ENCODE results near the gene ZNF780B.
A peak's percentile ranks its signal among the peaks of the same experiment; 100 is the strongest.

The ZNF780B gene

DNA sequence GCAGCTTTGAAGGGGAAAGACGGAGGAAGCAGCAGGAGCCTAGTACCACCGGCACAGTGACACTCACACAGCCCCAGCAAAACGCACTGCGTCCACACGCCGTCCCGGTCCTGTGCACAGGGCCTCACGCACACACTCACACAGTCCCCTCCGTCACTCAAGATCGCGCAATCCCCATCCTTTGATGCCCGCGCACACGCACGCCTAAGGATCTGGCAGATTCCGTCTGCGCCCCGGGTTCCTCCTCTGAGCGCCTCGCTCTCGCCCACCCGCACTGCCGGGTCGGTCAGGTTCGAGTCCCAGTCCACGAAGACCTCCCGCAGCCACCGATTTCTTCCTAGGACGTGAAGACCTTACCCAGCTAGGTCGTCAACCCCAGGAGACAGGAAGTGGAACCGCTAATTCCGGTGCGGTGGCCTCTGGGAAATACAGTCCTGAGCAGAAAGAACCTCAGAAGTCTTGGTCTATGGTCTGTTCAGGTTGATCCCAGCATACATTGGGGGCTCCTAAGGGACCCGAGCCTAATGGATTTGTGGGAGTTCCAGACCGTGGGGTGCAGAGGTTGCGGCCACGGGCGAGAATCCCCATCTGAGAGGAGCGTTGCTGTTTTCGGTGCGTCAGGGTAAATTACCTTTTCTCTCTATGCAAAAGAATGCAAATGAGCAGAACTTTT is at the start of gene ZNF780B:
Gene ZNF780B, minus strand, starts transcription at position 400 of the 673 bp plus-strand sequence. CDS start 5,899 bp downstream, outside the sequence.
- peak; percentile 42 to 61 for DNase-seq (ENCODE audit: low read depth in 1 of 2, low spot score in 1 of 2)
- in situ Hi-C loops (cut with HindIII; ENCODE audit: low pct_unique_long_range_greater_than_20kb, low sequenced_read_pairs): no loop called here
- TF ChIP-seq JUND (IDR thresholded peaks at IDR 0.05; ENCODE audit: low read depth): no peak

DNA sequence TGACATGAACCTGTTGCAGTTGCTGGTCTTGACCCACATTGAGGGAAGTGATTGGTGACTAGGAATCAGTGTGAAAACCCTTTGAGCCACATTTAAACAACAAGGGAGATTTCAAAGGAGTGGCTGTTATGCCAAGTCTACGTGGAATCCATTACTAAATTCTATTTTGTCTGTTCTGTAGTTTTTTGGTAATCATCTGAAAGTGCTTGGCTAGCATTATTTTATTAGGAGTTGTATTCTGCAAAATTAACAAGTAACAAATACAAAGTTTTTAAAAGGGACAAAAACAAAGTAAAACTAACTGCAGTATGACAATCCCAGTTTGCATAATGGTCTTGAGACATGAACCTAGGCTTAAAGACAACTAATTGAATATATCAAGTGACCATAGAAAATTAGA is 48.7 kb upstream of the ZNF780B start:
- in situ Hi-C loops (cut with HindIII; ENCODE audit: low pct_unique_long_range_greater_than_20kb, low sequenced_read_pairs): no loop called here
- no peak for TF ChIP-seq JUND (IDR thresholded peaks at IDR 0.05; ENCODE audit: low read depth)
- DNase-seq (ENCODE audit: low read depth in 1 of 2, low spot score in 1 of 2): no peak

DNA sequence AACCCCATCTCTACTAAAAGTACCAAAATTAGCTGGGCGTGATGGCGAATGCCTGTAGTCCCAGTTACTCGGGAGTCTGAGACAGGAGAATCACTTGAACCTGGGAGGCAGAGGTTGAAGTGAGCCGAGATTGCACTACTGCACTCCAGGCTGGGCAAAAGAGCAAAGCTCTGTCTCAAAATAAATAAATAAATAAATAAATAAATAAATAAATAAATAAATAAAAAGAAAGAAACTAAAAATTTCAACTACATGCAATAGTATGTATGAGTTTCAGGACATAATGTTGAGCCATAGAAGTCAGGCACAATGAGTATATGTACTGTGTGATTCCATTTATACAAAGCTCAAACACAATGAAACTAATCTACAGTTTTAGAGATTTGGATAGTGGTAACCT is 47.6 kb upstream of the ZNF780B start:
- DNase-seq (ENCODE audit: low read depth in 1 of 2, low spot score in 1 of 2): no peak
- in situ Hi-C loops (cut with HindIII; ENCODE audit: low pct_unique_long_range_greater_than_20kb, low sequenced_read_pairs): no loop called here
- TF ChIP-seq JUND (IDR thresholded peaks at IDR 0.05; ENCODE audit: low read depth): no peak

DNA sequence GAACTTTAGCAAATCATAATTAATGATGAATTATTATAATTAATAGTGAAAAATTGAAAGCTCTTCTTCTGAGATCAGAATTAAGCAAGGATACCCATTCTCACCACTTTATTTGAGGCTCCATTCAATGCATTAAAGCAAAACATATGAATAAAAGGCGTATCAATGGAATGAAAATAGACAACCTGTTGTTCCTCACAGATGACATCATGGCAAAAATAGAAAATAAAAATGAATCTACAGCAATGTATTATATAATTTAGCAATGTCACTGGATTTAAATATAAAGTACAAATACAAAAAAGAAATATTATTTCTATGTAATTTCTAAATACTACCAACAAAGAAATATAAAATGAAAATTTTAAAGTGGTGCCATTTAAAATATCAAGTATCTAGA is 45.8 kb upstream of the ZNF780B start:
- in situ Hi-C loops (cut with HindIII; ENCODE audit: low pct_unique_long_range_greater_than_20kb, low sequenced_read_pairs): no loop called here
- TF ChIP-seq JUND (IDR thresholded peaks at IDR 0.05; ENCODE audit: low read depth): no peak
- DNase-seq (ENCODE audit: low read depth in 1 of 2, low spot score in 1 of 2): no peak

DNA sequence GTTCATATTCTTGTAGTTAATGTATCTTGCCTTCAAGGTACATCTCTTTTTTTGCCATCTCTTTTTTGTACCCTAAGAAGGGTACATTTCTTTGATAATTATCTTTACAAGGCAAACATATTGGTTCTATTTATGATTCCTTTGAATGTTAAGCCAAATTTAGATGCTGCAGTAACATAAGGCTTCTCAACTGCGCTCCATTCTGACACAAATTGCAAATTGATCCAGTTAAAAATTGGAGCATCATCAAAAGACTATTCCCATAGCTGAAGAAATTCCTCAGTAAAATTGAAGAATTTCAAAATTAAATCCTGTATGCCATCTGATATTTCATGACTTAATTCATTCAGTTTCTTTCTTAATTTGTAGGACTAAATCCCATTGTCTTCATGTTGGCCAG is 37.4 kb upstream of the ZNF780B start:
- in situ Hi-C loops (cut with HindIII; ENCODE audit: low pct_unique_long_range_greater_than_20kb, low sequenced_read_pairs): no loop called here
- no peak for DNase-seq (ENCODE audit: low read depth in 1 of 2, low spot score in 1 of 2)
- no peak for TF ChIP-seq JUND (IDR thresholded peaks at IDR 0.05; ENCODE audit: low read depth)

DNA sequence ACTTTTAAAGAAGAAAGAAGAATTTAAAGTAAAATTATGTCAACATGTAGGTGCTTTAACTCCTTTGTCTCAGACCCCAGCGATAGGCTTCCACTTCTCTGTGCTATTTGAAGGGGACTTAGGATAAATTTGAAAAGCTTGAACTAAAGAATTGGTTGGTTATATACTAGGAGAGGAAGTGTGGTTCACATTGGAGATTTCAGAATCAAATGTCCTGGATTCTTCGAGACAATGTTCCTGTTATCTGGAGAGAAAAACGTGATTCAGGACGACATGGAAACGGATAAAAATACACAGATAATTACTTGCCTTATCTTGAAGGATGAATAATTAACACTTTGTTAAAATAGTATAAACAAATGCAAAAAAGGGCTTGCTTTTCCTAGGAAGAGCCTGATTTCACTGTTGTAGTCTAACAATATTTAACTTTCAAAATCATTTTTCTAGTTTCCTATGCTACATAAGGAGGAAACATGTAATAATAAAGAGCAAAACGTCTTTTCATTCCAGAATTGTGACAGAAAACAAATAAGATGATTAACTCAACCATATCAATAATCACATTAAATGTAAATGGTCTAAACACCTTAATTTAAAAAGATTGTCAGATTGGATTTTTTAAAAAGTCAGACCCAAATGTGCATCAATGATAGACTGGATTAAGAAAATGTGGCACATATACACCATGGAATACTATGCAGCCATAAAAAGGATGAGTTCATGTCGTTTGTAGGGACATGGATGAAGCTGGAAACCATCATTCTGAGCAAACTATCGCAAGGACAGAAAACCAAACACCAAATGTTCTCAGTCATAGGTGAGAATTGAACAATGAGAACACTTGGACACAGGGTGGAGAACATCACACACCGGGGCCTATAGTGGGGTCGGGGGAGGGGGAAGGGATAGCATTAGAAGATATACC is 35.4 kb upstream of the ZNF780B start:
- in situ Hi-C loops (cut with HindIII; ENCODE audit: low pct_unique_long_range_greater_than_20kb, low sequenced_read_pairs): no loop called here
- no peak for TF ChIP-seq JUND (IDR thresholded peaks at IDR 0.05; ENCODE audit: low read depth)
- DNase-seq (ENCODE audit: low read depth in 1 of 2, low spot score in 1 of 2): no peak

DNA sequence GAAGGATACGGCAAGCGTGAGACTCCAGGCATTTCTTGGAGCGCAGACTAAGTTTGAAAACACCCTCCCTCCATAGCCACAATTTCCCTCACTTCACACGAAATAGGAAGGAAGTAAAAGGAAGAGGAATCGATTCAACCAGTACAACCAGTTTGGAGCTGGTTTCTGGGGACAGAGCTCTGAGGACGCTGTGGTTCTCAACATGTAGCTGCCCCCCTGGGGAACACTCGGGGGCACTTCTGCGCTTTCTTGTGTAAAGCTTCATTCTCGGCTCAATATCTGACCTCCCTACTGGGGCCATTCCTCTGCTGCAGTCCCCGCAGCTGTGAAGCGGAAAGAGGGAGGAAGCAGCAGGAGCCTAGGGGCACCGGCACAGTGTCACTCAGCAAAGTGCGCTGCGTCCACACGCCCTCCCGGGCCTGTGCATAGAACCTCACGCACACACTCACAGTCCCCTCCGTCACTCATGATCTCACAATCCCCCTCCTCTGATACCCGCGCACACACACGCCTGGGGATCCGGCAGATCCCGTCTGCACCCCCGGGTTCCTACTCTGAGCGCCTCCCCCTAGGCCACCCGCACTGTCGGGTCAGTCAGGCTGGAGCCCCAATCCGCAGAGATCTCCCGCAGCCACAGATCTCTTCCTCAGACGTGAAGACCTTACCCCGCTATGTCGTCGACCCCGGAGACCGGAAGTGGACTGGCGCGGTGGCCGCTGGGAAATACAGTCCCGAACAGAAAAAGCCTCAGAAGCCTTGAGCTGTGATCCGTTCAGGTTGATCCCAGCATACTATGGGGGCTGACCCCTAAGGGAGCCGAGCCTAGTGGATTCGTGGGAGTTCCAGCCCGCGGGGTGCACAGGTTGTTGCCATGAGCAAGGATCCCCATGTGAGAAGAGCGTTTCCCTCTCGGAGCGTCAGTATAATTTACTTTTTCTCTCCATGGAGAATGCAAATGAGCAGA is 34.5 kb upstream of the ZNF780B start, which contains the start of gene ZNF780A:
Gene ZNF780A, minus strand, starts transcription at position 703 of the 964 bp plus-strand sequence. CDS start 6,190 bp downstream, outside the sequence.
- DNase-seq (ENCODE audit: low read depth in 1 of 2, low spot score in 1 of 2): peak; percentile 41 to 72
- TF ChIP-seq JUND (IDR thresholded peaks at IDR 0.05; ENCODE audit: low read depth): no peak
- in situ Hi-C loops (cut with HindIII; ENCODE audit: low pct_unique_long_range_greater_than_20kb, low sequenced_read_pairs): no loop called here

DNA sequence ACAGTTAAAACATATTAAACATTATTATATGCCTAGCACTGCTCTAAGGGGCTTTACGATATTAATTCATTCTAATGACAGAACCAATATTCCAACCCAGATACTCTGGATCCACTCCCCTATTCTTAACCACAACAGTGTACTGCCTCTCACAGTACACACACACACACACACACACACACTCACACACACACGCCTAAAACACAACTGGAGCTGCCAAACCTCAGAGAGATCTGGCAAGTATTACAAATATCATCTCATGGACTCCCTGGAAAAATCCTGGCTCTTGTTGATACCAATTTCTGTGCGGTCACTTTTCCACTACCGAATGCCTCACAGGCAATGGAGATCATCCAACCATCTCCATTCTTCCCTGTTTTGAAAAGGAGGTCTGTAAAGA is 33.4 kb upstream of the ZNF780B start:
- DNase-seq (ENCODE audit: low read depth in 1 of 2, low spot score in 1 of 2): no peak
- TF ChIP-seq JUND (IDR thresholded peaks at IDR 0.05; ENCODE audit: low read depth): no peak
- in situ Hi-C loops (cut with HindIII; ENCODE audit: low pct_unique_long_range_greater_than_20kb, low sequenced_read_pairs): no loop called here

DNA sequence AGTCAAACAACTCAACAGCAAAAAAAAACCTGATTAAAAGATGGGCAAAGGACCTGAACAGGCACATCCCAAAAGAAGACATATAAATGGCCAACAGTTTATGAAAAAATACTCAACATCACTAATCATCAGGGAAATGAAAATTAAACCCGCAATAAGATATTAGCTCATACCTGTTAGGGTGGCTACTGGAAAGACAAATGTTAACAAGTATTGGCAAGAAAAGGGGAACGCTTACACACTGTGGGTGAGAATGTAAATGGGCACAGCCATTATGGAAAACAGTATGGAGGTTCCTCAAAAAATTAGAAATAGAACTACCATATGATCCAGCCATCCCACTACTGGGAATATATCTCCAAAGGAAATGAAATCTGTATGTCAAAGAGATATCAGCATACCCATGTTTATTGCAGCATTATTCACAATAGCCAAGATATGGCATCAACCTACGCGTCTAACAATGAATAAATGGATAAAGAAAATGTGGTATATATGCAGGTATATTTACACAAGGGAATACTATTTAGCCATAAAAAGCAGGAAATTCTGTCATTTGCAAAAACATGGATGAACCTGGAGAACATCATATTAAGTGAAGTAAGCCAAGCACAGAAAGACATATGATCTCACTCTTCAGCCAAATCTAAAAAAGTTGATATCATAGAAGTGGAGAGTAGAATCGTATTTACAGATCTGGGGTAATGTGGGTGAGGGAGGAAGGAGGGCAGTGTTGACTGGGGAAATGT is 32.4 kb upstream of the ZNF780B start:
- in situ Hi-C loops (cut with HindIII; ENCODE audit: low pct_unique_long_range_greater_than_20kb, low sequenced_read_pairs): no loop called here

DNA sequence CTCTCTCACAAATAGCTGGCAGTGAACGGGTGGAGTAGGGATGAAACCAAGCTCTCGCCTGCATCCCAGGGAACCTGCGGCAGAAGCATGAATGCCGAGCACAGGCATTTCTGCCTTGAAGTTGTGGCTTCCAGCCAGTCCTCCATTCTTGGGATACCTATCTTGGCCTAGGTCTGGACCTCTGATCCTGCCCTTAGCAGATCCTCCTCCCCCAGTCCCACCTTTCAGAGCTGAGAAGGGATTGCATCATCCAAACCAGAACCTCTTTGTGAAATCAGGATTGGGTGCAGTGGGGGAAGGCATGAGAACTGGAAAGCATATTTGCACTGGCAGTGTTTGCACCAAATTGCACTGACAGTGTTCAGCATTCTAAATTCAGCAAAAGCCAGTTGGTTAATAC is 28.9 kb upstream of the ZNF780B start:
- no peak for TF ChIP-seq JUND (IDR thresholded peaks at IDR 0.05; ENCODE audit: low read depth)
- DNase-seq (ENCODE audit: low read depth in 1 of 2, low spot score in 1 of 2): peak in 1 of 2 experiments; percentile 6
- in situ Hi-C loops (cut with HindIII; ENCODE audit: low pct_unique_long_range_greater_than_20kb, low sequenced_read_pairs): no loop called here

More for the DNA sequence above, 32.4 kb upstream of the ZNF780B start:
- DNase-seq (ENCODE audit: low read depth in 1 of 2, low spot score in 1 of 2): no peak
- TF ChIP-seq JUND (IDR thresholded peaks at IDR 0.05; ENCODE audit: low read depth): no peak

DNA sequence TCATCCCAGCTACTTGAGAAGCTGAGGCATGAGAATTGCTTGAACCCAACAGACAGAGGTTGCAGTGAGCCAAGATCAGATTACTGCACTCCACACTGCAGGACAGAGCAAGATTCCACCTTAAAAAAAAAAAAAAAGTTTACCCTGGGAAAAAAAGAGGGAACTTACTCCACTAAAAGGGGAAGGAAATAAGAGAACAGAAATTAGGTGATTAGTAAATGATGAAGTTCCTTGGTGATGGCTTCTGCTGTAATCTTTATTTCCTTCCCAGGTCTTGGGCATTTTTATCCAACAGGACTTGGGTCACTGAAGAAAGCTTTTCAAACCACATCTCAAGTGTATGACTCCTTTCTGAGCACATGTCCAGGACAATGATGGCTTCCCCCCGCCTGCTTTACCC is 25.4 kb upstream of the ZNF780B start:
- in situ Hi-C loops (cut with HindIII; ENCODE audit: low pct_unique_long_range_greater_than_20kb, low sequenced_read_pairs): no loop called here
- TF ChIP-seq JUND (IDR thresholded peaks at IDR 0.05; ENCODE audit: low read depth): no peak
- no peak for DNase-seq (ENCODE audit: low read depth in 1 of 2, low spot score in 1 of 2)
